Caki2 (cell line): ENCODE results near the gene GVQW3. TPM values are rescaled to one million over a fixed set of nuclear protein-coding genes. Genes with fewer than 3 reads are reported as not detected.

Source experiments
- DNase-seq: peaks from one replicate; pipeline ENCODE4 v3.0.0-alpha.2; 2015; ENCODE audit warnings: low read depth
- in situ Hi-C: cut with HindIII; loops from 2 replicates; pipeline ENCODE4 v1.10.0; 2016; ENCODE audit warnings: low sequenced_read_pairs, low pct_unique_long_range_greater_than_20kb, mixed read lengths
- total RNA-seq: library from RNA; depleted of rRNA; stranded (reverse); fragments of >200 nt; shearing (Covaris generic); gene quantifications from 2 replicates; pipeline ENCODE4 v1.2.3, GENCODE V29; 2014; ENCODE audit warnings: low replicate concordance; rRNA removed

GVQW3 gene
- total RNA-seq, 1 experiment from 2014 or later, result 0.34 TPM

GRCh38 chr11:76426660-76427059, 45.5 kb downstream of the GVQW3 start:
- DNase-seq, result no peak
- in situ Hi-C loops, result no loop called here

GRCh38 chr11:76436020-76436419, 54.9 kb downstream of the GVQW3 start:
- DNase-seq, result no peak
- in situ Hi-C loops, result no loop called here

GRCh38 chr11:76443268-76443980, 62.3 kb downstream of the GVQW3 start:
- in situ Hi-C loops, result no loop called here
- DNase-seq, result peak; percentile 5

GRCh38 chr11:76444065-76444383, 62.9 kb downstream of the GVQW3 start:
- in situ Hi-C loops, result no loop called here
- DNase-seq, result no peak

- in situ Hi-C loops, result no loop called here
- DNase-seq, result peak; percentile 98
Measured at GRCh38 chr11:76444384-76445120, 63.4 kb downstream of the GVQW3 start, which contains the start of gene EMSY. Gene EMSY, plus strand, starts transcription at chr11:76445018. Its CDS starts 1,921 bp downstream, at chr11:76446939.

- DNase-seq, result peak; percentile 77
- in situ Hi-C loops, result no loop called here
Measured at GRCh38 chr11:76445121-76446084, 64.3 kb downstream of the GVQW3 start.

GRCh38 chr11:76448506-76448905, 67.4 kb downstream of the GVQW3 start:
- no peak for DNase-seq
- in situ Hi-C loops, result no loop called here

GRCh38 chr11:76453248-76453647, 72.1 kb downstream of the GVQW3 start:
- in situ Hi-C loops, result no loop called here
- DNase-seq, result no peak

GRCh38 chr11:76455331-76455730, 74.2 kb downstream of the GVQW3 start:
- in situ Hi-C loops, result no loop called here
- no peak for DNase-seq

GRCh38 chr11:76455931-76456330, 74.8 kb downstream of the GVQW3 start:
- in situ Hi-C loops, result no loop called here
- DNase-seq, result no peak

GRCh38 chr11:76456571-76456970, 75.4 kb downstream of the GVQW3 start:
- no peak for DNase-seq
- in situ Hi-C loops, result no loop called here

Other genes starting within 250 kb of the GVQW3 start
- 3.7 and 4.9 TPM in 2 replicates for gene WNT11, start 174.8 kb upstream of the GVQW3 start, total RNA-seq
- gene THAP12, start 191 bp upstream of the GVQW3 start, total RNA-seq, result 18.7 and 23.5 TPM in 2 replicates
- gene EMSY, start 63.7 kb downstream of the GVQW3 start, total RNA-seq, result 0.52 and 11.3 TPM in 2 replicates